HepG2 (cell line): Measurements from ENCODE around the gene BRPF1. TPM values are rescaled to one million over a fixed set of nuclear protein-coding genes. Genes with fewer than 3 reads are reported as not detected.

ENCODE experiments used
- EHMT2 ChIP-seq: fragments of 200-600 bp; sonication (generic); IDR thresholded peaks from 2 replicates; pipeline ENCODE4 v1.7.0; 2017; ENCODE audit warnings: antibody characterized with exemption, low read depth, low read length, borderline replicate concordance
- ETV6 ChIP-seq: sonication (generic); formaldehyde crosslinking; conservative IDR thresholded peaks from 2 replicates; pipeline ENCODE4 v1.4.0; 2020; ENCODE audit warnings: missing genetic modification reagents
- FOXK1 ChIP-seq: sonication (generic); formaldehyde crosslinking; IDR thresholded peaks from 2 replicates; pipeline ENCODE4 v1.4.0; 2020; ENCODE audit warnings: low read depth, missing genetic modification reagents, borderline replicate concordance
- GABPB1 ChIP-seq: IDR thresholded peaks from 2 replicates; pipeline ENCODE4 v1.6.1; 2016; ENCODE audit warnings: mild to moderate bottlenecking, missing genetic modification reagents, moderate library complexity, missing compliant biosample characterization
- MED1 ChIP-seq: sonication (generic); formaldehyde crosslinking; IDR thresholded peaks from 2 replicates; pipeline ENCODE4 v1.4.0; 2020; ENCODE audit warnings: missing genetic modification reagents
- MTA1 ChIP-seq: sonication (generic); formaldehyde crosslinking; IDR thresholded peaks from 2 replicates; pipeline ENCODE4 v1.4.0; 2020; ENCODE audit warnings: missing genetic modification reagents, mild to moderate bottlenecking, borderline replicate concordance
- MYNN ChIP-seq: sonication (generic); formaldehyde crosslinking; IDR thresholded peaks from 2 replicates; pipeline ENCODE4 v1.4.0; 2020; ENCODE audit warnings: mild to moderate bottlenecking, low read depth, missing genetic modification reagents
- SMAD1 ChIP-seq: sonication (generic); formaldehyde crosslinking; IDR thresholded peaks from 2 replicates; pipeline ENCODE4 v1.4.0; 2020; ENCODE audit warnings: missing genetic modification reagents, low read depth, mild to moderate bottlenecking, borderline replicate concordance
- ZMAT3 ChIP-seq: sonication (generic); formaldehyde crosslinking; conservative IDR thresholded peaks from 2 replicates; pipeline ENCODE4 v1.7.0; 2021; ENCODE audit warnings: missing genetic modification reagents
- ZNF230 ChIP-seq: sonication (generic); formaldehyde crosslinking; IDR thresholded peaks from 2 replicates; pipeline ENCODE4 v1.4.0; 2020; ENCODE audit warnings: mild to moderate bottlenecking, missing genetic modification reagents
- ZNF333 ChIP-seq: sonication (generic); formaldehyde crosslinking; IDR thresholded peaks from 2 replicates; pipeline ENCODE4 v1.4.0; 2020; ENCODE audit warnings: mild to moderate bottlenecking, missing genetic modification reagents, borderline replicate concordance
- ZNF451 ChIP-seq: sonication (generic); formaldehyde crosslinking; IDR thresholded peaks from 2 replicates; pipeline ENCODE4 v1.5.0; 2020; ENCODE audit warnings: mild to moderate bottlenecking, missing genetic modification reagents
- ZNF549 ChIP-seq: sonication (generic); formaldehyde crosslinking; IDR thresholded peaks from 2 replicates; pipeline ENCODE4 v1.5.0; 2020; ENCODE audit warnings: missing genetic modification reagents
- ZSCAN31 ChIP-seq: sonication (generic); formaldehyde crosslinking; IDR thresholded peaks from 2 replicates; pipeline ENCODE4 v1.5.0; 2020; ENCODE audit warnings: low read depth, mild to moderate bottlenecking, missing genetic modification reagents
- polyA plus RNA-seq, 8 experiments: library from polyadenylated mRNA; depleted of rRNA in 3 of 8; stranded (reverse) in 7 of 8; unstranded in 1 of 8; fragments of >200 nt; fragmentation: Illumina TruSeq in 4 of 8; extraction: Trizol in 4 of 8; gene quantifications; 2 replicates each; pipeline versions ENCODE4 v1.2.1 to v1.2.3, GENCODE V29; 2011 to 2016; ENCODE audit warnings: low read depth in 4 of 8, missing spikeins in 1 of 8, mixed read lengths in 1 of 8; ENCODE audit not compliant: insufficient read depth in 1 of 8
- total RNA-seq, 5 experiments: library from RNA; depleted of rRNA; stranded (reverse); fragments of >200 nt; fragmentation: Illumina TruSeq; extraction: Trizol; gene quantifications; 2 replicates each; pipeline ENCODE4 v1.2.3, GENCODE V29; 2016; ENCODE audit warnings: low read depth in 1 of 5
- TF ChIP-seq, protein P1 (sequence below): sonication (generic); formaldehyde crosslinking; IDR thresholded peaks from 2 replicates; pipeline ENCODE4 v1.8.1; 2023; ENCODE audit warnings: mild to moderate bottlenecking, missing genetic modification reagents
- TF ChIP-seq, protein P2 (sequence below): IDR thresholded peaks from 2 replicates; pipeline ENCODE4 v1.6.1; 2018; ENCODE audit warnings: missing genetic modification reagents, mild to moderate bottlenecking, missing compliant biosample characterization
- TF ChIP-seq, protein P3 (sequence below): sonication (generic); formaldehyde crosslinking; IDR thresholded peaks from 2 replicates; pipeline ENCODE4 v1.4.0; 2020; ENCODE audit warnings: missing genetic modification reagents
- TF ChIP-seq, protein P4 (sequence below): sonication (generic); formaldehyde crosslinking; IDR thresholded peaks from 2 replicates; pipeline ENCODE4 v1.5.1; 2020; ENCODE audit warnings: mild to moderate bottlenecking, missing genetic modification reagents, borderline replicate concordance

The BRPF1 gene
- total and polyA plus RNA-seq, 2 of the 13 experiments (the other 11 are each of a cell fraction or from before 2014, with no cell fraction given), result 7.3 to 10.0 TPM

DNA sequence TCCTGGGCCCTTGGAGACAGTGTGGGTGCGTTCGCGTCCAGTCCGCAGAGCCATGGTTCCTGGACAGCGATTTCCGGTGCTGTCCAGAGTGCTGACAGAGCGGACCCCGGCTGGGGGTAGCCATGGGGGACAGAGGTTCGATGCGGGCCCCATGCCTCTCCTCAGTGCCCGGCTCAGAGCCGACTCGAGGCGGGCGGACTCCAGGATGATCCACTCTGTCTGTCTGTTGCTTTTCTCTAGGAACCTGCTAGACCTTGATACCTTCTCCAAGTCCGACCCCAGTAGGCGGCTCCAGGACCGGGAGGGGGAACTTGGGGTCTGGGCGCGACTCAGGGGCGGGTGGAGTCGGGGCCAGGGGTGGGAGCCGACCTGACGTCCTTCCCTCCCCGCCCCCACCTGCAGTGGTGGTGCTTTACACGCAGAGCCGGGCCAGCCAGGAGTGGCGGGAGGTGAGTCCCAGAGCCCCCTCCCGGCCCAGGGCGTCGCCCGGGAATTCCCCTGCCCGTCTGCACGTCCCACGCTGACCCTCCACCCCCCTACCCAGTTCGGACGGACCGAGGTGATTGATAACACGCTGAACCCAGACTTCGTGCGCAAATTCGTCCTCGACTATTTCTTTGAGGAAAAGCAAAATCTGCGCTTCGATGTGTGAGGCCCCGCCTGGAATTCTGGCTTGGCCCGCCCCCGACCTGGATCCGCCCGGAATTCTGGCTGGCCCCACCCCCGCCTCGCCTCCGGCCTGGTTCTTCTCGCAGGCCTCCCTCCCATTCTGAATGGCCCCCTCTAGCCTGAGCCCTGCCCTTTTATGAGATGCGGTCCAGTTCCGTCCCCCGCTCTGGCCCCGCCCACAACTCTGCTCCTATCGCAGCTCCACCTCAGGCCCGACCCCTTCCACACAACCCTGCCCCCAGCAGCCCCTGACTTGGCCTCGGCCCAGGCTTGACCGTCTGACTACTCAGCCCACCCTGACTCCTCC is 26.9 kb upstream of the BRPF1 start (continued):
- no peak for TF ChIP-seq SMAD1 (CRISPR knock-in tag)
- TF ChIP-seq ZNF333, result no peak
- TF ChIP-seq ZSCAN31, result no peak
- TF ChIP-seq, protein P1, sequence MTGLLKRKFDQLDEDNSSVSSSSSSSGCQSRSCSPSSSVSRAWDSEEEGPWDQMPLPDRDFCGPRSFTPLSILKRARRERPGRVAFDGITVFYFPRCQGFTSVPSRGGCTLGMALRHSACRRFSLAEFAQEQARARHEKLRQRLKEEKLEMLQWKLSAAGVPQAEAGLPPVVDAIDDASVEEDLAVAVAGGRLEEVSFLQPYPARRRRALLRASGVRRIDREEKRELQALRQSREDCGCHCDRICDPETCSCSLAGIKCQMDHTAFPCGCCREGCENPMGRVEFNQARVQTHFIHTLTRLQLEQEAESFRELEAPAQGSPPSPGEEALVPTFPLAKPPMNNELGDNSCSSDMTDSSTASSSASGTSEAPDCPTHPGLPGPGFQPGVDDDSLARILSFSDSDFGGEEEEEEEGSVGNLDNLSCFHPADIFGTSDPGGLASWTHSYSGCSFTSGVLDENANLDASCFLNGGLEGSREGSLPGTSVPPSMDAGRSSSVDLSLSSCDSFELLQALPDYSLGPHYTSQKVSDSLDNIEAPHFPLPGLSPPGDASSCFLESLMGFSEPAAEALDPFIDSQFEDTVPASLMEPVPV, result no peak
- peak; percentile 29; the same call in 1 of the 2 replicates for TF ChIP-seq ZNF230 (CRISPR knock-in tag)
- TF ChIP-seq, protein P2, sequence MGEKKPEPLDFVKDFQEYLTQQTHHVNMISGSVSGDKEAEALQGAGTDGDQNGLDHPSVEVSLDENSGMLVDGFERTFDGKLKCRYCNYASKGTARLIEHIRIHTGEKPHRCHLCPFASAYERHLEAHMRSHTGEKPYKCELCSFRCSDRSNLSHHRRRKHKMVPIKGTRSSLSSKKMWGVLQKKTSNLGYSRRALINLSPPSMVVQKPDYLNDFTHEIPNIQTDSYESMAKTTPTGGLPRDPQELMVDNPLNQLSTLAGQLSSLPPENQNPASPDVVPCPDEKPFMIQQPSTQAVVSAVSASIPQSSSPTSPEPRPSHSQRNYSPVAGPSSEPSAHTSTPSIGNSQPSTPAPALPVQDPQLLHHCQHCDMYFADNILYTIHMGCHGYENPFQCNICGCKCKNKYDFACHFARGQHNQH (CRISPR knock-in tag), result peak; percentile 34; the same call in 1 of the 2 replicates
- peak; percentile 84 for TF ChIP-seq GABPB1 (CRISPR knock-in tag)
- peak; percentile 95 for TF ChIP-seq ETV6
- TF ChIP-seq ZNF451 (CRISPR knock-in tag), result no peak
- peak; percentile 33; the same call in 1 of the 2 replicates for TF ChIP-seq MTA1
- peak; percentile 70; the same call in 1 of the 2 replicates for TF ChIP-seq FOXK1 (CRISPR knock-in tag)
- 0 out of 2 replicates have a peak, but pooled peaks have one; percentile 12 for TF ChIP-seq MED1 (CRISPR knock-in tag)
- TF ChIP-seq MYNN, result 0 out of 2 replicates have a peak, but pooled peaks have one; percentile 61
- peak; percentile 82 for TF ChIP-seq ZMAT3 (CRISPR knock-in tag)
- TF ChIP-seq, protein P3, sequence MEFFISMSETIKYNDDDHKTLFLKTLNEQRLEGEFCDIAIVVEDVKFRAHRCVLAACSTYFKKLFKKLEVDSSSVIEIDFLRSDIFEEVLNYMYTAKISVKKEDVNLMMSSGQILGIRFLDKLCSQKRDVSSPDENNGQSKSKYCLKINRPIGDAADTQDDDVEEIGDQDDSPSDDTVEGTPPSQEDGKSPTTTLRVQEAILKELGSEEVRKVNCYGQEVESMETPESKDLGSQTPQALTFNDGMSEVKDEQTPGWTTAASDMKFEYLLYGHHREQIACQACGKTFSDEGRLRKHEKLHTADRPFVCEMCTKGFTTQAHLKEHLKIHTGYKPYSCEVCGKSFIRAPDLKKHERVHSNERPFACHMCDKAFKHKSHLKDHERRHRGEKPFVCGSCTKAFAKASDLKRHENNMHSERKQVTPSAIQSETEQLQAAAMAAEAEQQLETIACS (CRISPR knock-in tag), result no peak
- TF ChIP-seq, protein P4, sequence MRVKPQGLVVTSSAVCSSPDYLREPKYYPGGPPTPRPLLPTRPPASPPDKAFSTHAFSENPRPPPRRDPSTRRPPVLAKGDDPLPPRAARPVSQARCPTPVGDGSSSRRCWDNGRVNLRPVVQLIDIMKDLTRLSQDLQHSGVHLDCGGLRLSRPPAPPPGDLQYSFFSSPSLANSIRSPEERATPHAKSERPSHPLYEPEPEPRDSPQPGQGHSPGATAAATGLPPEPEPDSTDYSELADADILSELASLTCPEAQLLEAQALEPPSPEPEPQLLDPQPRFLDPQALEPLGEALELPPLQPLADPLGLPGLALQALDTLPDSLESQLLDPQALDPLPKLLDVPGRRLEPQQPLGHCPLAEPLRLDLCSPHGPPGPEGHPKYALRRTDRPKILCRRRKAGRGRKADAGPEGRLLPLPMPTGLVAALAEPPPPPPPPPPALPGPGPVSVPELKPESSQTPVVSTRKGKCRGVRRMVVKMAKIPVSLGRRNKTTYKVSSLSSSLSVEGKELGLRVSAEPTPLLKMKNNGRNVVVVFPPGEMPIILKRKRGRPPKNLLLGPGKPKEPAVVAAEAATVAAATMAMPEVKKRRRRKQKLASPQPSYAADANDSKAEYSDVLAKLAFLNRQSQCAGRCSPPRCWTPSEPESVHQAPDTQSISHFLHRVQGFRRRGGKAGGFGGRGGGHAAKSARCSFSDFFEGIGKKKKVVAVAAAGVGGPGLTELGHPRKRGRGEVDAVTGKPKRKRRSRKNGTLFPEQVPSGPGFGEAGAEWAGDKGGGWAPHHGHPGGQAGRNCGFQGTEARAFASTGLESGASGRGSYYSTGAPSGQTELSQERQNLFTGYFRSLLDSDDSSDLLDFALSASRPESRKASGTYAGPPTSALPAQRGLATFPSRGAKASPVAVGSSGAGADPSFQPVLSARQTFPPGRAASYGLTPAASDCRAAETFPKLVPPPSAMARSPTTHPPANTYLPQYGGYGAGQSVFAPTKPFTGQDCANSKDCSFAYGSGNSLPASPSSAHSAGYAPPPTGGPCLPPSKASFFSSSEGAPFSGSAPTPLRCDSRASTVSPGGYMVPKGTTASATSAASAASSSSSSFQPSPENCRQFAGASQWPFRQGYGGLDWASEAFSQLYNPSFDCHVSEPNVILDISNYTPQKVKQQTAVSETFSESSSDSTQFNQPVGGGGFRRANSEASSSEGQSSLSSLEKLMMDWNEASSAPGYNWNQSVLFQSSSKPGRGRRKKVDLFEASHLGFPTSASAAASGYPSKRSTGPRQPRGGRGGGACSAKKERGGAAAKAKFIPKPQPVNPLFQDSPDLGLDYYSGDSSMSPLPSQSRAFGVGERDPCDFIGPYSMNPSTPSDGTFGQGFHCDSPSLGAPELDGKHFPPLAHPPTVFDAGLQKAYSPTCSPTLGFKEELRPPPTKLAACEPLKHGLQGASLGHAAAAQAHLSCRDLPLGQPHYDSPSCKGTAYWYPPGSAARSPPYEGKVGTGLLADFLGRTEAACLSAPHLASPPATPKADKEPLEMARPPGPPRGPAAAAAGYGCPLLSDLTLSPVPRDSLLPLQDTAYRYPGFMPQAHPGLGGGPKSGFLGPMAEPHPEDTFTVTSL (CRISPR knock-in tag), result 0 out of 2 replicates have a peak, but pooled peaks have one; percentile 28
- TF ChIP-seq ZNF549 (CRISPR knock-in tag), result no peak
- TF ChIP-seq EHMT2, result peak; percentile 83; the same call in 1 of the 2 replicates
